ENCODE results near the gene NCKIPSD.
"Not testable (repeated sequence)": the region's sequence is repeated elsewhere in the genome, so short reads cannot be mapped to it uniquely, and the experiment has no call there.

NCKIPSD gene

DNA sequence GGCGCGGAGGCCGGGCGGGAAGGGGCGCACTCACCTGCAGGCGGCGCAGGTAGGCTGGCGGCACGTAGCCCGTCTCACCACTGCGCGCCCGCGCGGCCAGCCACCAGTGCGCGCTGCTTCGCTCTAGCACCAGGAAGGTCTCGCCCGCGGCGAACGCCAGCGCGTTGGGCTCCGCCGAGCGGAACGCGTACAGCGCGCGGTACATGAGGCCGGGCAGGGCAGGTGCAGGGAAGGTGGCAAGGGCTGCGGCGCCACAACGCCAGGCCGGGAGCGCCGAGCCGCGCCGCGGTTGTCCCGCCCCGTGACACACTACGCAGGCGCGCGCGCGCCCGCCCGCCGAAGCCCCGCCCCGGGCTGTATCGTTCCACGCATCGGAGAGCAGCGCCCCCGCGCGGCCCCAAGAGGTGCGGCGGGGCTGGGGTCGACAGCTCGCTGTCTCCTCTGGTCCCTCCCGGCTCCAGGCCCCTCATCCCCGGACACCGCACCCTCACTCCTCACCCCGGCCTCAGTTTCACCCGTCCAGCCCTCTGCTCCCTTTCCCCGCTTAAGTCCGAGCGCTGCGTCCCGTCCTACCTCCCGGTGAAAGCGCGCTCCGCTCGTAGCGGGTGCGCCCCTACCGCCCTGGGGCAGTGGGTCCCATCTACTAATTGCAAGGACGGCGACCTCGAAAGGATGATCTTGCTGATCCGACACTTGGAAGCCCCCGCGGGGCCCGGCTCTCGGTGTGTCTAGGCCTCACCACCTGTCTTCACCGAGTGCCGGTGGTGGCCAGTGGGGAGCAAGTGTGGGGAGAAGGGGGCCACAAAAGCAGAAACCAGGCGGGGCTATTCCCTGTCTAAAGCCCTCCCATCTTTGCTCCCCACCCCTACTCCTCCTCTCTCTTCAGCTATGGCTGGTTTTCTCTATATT is at the start of gene NCKIPSD:
NCKIPSD (minus strand) TSS at position 313 of the 909 bp plus-strand sequence; CDS start at position 205, 108 bp downstream.
- peak; percentile 89 to 90 for DNase-seq

DNA sequence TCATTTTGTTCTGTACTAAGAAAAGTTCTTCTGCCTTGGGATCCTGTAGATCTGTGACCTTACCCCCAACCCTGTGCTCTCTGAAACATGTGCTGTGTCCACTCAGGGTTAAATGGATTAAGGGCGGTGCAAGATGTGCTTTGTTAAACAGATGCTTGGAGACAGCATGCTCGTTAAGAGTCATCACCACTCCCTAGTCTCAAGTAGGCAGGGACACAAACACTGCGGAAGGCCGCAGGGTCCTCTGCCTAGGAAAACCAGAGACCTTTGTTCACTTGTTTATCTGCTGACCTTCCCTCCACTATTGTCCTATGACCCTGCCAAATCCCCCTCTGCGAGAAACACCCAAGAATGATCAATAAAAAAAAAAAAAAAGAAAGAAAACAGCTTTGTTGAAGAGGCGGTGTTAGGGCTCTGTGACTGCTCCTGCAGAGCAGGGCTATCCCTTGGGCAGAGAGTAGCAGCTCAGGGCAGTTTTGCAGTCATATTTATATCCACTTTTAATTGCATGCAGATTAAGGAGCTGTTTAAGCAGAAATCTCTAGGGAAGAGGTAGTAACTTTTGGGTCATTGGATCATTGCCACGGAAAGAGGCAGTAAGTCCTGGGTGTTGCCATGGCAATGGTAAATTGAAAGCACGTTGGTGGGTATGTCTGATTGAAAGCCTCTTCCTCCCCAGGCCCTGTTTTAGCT is 49.5 kb upstream of the NCKIPSD start:
- not testable (repeated sequence) for DNase-seq

DNA sequence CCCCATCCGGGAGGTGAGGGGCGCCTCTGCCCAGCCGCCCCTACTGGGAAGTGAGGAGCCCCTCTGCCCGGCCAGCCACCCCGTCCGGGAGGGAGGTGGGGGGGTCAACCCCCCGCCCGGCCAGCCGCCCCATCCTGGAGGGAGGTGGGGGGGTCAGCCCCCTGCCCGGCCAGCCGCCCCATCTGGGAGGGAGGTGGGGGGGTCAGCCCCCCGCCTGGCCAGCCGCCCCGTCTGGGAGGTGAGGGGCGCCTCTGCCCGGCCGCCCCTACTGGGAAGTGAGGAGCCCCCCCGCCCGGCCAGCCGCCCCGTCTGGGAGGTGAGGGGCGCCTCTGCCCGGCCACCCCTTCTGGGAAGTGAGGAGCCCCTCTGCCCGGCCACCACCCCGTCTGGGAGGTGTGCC is 48.8 kb upstream of the NCKIPSD start:
- not testable (repeated sequence) for DNase-seq

DNA sequence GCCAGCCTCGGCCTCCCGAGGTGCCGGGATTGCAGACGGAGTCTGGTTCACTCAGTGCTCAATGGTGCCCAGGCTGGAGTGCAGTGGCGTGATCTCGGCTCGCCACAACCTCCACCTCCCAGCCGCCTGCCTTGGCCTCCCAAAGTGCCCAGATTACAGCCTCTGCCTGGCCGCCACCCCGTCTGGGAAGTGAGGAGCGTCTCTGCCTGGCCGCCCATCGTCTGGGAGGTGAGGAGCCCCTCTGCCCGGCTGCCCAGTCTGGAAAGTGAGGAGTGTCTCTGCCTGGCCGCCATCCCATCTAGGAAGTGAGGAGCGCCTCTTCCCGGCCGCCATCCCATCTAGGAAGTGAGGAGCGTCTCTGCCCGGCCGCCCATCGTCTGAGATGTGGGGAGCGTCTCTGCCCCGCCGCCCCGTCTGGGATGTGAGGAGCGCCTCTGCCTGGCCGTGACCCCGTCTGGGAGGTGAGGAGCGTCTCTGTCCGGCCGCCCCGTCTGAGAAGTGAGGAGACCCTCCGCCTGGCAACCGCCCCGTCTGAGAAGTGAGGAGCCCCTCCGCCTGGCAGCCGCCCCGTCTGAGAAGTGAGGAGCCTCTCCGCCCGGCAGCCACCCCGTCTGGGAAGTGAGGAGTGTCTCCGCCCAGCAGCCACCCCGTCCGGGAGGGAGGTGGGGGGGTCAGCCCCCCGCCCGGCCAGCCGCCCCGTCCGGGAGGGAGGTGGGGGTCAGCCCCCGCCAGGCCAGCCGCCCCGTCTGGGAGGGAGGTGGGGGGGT is 48.2 kb upstream of the NCKIPSD start:
- not testable (repeated sequence) for DNase-seq

DNA sequence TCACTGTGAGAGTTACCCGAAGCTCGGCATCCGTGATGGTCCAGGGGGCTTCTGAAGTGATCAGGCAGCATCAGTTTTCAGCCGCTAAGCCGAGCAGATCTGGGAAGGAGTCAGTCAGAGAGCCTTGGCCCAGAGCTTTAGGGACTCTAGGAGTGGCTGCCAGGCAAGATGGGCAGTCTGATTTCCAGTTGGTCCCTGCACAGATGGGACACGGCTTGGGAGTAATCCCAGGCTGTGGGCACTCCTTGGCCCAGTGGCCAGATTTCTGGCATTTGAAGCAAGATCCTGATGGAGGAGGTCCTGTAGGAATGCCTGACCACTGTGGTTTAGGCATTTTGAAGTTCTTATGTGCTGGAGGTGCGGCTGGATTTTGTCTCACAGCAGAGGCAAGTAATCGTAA is 41.8 kb upstream of the NCKIPSD start:
- no peak for DNase-seq

DNA sequence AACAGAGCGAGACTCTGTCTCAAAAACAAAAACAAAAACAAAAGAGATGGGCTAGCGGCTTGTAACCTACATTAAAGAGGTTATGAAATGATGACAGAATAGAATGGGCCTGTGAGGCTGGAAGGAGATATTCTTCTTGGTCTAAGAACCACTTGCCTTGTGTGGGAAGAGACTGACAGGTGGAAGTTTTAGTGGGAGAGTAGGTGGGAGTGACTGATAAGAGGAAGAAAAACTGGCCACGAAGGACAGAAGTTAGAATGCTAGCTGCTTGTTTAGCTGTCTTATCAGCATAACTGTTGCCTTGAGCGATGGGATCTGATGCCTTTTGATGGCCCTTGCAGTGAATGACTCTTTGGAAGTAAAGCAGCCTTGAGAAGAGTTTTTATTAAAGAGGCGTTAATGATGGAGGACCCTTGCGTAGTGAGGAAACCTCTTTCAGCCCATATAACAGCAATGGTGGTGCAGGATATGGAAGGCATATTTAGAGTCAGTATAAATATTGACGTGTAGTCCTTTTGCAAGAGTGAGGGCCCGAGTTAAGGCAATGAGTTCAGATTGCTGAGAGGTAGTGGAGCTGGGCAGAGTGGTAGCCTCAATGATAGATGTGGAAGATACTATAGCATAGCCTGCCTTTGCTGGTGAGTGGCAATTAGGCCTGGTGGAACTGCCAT is 39.6 kb upstream of the NCKIPSD start:
- not testable (repeated sequence) for DNase-seq

DNA sequence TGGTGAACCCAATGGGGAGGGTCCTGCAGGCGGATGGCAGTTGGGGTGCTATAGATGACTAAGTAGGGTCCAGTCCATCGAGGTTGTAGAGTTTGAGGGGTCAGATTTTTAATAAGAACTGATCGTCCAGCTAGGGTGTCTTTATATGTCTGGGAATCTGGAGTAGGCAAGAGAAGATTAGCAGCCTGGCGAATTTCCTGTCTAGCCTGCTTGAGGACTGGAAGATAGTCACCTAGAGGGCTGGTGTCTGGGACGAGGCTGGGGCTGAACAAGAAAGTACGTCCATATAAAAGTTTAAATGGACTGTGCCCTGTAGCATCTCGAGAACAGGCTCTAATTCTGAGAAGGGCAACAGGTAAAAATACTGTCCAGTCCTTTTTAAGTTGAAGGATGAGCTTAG is 38.0 kb upstream of the NCKIPSD start:
- no peak for DNase-seq

DNA sequence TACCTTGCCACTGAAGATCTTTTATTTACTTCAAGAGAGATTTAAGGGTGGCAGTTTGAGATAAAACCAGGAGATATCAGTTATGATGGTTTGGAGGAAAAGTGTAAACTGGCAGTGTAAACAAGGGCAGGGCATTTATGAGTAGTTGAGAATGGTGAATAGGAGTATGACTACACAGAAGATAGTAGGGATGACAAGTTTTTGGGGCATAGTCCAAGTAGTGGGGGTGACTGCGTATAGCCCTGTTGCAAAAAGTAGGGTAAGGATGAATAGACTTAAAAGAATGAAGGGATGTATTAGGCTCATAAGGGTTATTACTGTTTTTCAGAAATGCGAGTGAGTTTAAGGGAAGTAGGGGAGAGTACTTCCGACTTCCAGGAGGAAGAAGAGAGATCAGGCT is 37.6 kb upstream of the NCKIPSD start:
- not testable (repeated sequence) for DNase-seq

DNA sequence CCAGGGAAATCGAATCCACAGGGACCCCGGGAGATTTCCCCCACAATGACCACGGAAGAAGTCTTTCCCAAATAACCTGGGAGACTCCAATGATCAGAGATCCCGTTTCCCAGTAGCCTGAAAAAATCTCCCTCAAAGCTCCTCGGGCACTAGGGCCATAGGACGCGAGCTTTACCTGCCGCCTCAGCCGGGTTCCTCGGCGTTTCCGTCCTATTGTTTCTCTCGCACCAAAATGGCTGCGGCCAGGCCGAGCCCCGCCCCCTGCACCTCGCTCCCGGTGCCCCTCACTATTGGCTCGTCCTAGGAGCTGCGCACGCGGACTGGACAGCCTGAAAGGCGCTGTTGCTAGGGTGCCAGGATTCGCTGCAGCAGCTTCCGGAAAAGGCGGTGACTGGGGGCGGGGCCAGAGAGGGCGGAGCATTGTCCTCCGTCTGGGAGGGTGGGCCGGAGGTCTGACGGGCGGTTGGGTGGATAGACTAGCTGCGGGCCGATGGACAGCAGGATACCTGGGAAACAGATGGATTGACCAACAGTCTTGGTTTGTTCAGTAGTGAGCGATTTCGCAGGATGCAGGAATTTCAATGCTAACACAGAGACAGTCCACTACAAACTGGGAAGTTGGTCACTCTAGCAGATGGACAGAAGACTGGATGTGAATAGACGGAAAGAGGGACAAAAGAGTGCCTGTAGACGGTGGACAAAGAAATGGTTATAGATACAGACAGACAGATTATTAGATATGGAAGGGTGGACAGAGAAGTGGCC is 31.4 kb upstream of the NCKIPSD start, which contains the start of gene IP6K2:
IP6K2 (minus strand) TSS at position 240 of the 765 bp plus-strand sequence. CDS start 21,930 bp downstream, outside the sequence.
- DNase-seq: peak; percentile 99 to 100

DNA sequence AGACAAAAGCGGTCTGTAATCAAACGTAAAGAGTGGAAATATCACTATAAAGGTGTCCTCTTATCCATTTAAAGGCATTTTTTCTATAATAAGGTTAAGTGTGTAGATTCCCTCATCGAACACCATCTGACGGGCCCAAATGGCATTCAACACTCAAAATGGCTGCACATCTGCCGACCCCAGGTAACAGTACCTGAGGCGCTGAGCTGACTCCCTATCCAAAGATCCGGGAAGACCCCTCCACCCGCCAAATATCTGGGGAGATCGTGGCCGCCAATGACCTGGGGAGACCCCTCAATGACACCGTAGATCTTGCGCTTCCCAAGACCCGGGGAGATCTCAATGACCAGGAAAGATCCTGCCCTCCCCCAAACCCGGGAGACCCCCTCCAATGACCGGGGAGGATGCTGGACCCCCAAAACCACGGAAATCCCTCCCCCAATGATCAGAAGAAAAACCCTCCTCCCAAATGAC is 30.8 kb upstream of the NCKIPSD start:
- DNase-seq: peak in 1 of 2 experiments; percentile 35

DNA sequence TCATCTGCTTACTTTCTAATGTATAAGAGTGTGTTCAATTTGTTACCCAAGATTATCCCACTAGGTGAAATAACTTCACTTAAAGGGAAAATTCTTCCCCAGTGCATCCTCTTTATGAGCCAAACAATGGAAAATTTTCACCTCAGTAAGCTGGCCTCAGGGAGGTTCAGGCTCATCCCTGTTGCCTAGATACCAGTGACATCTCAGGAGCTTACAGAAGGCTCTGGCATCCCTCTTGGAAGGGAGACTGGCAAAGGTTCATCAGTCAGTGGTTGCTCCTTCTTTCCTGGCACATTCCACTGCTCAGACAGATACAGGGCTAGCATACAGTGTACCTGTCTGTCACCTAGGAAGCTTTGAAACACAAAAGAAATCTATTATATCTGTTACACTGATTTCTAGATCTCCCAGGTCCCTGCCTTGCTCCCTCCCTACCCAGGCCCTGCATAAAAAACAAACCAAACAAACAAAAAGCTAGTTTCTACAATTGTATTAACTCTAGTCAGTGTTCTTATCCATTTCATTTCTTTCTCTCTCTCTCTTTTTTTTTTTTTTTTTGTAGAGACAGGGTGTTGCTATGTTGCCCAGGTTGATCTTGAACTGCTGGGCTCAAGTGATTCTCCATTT is 29.6 kb upstream of the NCKIPSD start:
- no peak for DNase-seq

DNA sequence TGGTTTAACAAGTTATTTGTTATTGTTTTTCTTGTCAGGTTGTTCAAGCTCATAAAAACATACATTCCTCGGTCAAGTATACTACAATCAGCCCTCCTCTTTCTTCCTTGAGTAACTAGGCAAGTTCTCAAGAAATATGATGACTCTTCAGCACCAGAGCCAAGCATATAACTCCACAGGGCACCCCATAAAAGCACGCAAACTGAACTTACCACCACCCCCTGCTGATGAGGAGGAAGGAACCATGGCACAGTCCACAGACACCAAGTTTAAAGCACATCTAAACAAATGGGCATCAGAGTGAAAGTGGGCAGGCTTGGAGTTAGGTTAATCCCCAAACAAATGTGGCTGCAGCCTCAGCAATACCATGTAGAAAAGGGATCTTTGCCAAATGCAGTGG is 26.0 kb upstream of the NCKIPSD start:
- no peak for DNase-seq

DNA sequence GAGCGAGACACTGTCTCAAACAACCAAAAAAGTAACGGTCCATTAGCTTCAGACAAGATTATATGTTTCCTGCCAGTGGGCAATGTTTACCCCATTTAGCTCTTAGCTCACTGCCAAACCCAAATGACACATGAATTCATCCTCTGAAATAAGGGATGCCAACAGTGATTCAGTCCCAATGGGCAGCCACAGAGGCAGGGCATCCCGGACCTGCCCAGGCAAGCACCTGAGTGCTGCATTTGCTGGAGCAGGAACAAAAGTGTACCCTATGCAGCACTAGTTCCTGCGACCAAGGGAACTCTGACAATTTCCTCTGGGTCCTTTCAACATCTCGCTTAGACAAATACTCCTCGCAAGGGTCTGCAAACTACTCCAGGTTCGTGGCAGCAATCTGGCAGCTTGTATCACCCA is 23.3 kb upstream of the NCKIPSD start:
- no peak for DNase-seq

DNA sequence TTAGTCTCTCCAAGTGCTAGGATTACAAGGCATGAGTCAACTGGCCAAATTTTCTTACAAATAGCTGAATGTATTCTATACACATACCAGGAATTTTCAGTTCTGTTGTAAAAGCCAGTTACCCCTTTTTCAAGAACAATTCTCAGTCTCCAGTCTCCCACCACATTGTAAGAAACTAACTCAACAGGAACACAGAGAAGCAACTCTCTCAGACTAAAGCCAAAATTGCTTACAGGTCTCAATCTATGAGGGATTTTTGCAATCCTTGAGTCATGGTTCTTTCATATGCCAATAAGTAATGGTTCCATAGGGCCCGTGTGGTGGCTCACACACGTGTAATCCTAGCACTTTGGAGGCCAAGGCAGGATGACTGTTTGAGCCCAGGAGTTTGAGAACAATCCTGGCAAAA is 22.8 kb upstream of the NCKIPSD start:
- no peak for DNase-seq

DNA sequence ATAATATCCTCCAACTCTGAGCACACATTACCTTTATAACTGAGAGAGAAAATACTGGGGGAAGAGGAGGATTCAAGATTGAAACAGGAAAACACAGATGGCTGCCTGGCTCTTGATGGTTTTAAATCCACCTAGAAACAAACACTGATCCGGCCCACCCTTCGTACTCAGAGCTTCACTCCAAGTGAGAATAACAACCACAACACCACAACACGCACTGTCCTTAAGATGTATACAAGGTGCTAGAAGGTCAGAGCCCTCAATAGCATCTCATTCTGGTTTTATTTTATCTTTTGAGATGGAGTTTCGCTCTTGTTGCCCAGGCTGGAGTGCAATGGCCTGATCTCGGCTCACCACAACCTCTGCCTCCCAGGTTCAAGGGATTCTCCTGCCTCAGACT is 21.4 kb upstream of the NCKIPSD start:
- no peak for DNase-seq

DNA sequence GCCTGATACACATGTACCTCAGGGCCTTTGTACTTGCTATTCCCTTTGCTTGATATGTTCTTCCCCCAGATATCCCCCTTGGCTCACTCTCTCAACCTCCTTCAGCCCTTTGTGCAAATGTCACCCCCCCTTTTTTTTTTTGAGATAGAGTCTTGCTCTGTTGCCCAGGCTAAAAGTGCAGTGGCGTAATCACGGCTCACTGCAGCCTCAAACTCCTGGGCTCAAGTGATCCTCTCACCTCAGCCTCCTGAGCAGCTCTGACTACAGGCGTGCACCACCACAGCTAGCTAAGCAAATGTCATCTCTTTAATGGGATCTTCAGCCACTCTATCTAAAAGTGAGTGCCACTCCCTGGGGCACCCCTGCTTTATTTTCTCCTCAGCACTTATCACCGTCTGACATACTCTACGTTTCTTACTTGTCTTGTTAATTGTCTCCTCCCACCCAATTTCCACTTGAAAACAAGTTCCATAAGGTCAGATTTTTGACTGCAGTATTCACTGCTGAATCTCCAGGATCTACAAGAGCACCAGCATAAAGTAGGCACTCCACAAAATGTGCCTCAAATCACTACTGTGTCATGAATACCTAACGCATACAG is 16.7 kb upstream of the NCKIPSD start:
- DNase-seq: no peak

DNA sequence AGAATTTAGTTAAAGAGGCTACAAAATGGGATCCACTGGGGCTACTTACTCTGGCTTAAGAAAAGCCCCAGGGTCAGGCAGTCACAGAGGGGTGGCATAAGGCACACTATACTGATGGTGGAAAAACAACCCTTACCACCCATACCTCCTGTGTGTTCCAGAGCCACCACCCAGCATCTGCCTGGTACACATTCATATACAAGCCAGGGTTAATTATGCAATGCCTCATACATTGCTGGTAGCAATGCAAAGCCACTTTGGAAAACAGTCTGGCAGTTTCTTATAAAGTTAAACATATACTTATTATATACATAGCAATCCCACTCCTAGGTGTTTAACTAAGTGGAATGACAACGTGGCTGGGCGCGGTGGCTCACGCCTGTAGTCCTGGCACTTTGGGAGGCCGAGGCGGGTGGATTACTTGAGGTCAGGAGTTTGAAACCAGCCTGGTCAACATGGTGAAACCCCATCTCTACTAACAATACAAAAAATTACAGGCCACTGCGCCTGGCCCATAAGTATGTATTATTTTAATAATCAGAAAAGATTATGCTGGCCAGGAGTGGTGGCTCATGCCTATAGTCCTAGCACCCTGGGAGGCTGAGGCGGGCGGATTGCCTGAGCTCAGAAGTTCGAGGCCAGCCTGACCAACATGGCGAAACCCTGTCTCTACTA is 15.2 kb upstream of the NCKIPSD start:
- DNase-seq: no peak

DNA sequence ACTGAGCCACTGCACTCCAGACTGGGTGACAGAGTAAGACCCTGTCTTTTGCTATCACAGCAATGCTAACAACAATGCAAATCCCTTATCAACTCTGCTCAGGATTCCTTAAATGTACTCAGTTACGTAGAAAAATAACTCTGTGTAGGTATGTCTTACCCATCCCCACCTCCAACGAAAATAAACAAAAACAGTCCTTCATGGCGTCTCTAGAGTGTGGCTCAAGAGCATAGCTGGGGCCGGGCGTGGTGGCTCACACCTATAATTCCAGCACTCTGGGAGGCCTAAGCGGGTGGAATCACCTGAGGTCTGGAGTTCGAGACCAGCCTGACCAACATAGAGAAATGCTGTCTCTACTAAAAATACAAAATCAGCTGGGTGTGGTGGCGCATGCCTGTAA is 13.2 kb upstream of the NCKIPSD start:
- DNase-seq: no peak

DNA sequence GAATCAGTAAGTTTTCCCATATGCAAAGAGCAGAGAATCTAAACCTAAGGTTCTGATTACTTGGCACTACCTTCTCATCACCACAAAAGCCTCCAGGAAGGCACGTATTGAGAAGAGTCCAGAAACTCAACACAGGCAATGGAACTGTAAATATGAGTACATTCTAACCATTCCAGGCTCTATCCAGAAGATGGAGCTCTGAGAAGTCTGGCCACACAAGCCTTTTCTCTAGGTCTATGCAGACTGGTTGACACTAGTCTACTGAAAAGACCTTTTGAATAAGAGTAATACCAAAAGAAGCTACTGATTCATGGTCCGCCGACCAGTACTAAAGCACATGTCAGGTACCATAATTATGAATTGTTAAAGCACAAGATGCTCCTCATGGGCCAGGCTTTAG is 12.2 kb upstream of the NCKIPSD start:
- DNase-seq: no peak

DNA sequence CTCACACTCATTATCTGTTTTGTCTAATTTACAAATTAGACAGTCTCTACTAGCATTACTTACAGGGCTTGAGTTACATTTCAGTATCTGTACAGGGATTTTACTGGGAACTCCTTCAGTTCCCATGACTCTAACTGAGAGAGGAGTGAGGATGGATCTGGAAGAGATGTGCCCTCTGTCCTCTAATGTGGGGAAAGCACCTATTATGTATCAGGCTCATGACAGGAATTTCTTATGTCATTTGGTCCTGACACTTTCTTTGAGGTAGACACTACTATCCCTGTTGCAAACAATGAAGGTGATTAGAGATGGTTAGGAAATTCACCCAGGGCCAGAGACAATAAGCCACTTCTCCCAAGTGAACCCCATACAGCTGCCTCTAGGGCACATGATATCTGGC is 10.9 kb upstream of the NCKIPSD start:
- no peak for DNase-seq

Data from AML-193 (cell line).